HG03571 (cell line): ENCODE results near the gene TAF1L.
"Not testable (repeated sequence)": the region's sequence is repeated elsewhere in the genome, so short reads cannot be mapped to it uniquely, and the experiment has no call there.

Source experiments
- ATAC-seq: cut with Tn5 transposase; IDR thresholded peaks from one replicate; pipeline ENCODE4 v1.9.1; 2021; ENCODE audit not compliant: unreplicated experiment

The TAF1L gene, protein sequence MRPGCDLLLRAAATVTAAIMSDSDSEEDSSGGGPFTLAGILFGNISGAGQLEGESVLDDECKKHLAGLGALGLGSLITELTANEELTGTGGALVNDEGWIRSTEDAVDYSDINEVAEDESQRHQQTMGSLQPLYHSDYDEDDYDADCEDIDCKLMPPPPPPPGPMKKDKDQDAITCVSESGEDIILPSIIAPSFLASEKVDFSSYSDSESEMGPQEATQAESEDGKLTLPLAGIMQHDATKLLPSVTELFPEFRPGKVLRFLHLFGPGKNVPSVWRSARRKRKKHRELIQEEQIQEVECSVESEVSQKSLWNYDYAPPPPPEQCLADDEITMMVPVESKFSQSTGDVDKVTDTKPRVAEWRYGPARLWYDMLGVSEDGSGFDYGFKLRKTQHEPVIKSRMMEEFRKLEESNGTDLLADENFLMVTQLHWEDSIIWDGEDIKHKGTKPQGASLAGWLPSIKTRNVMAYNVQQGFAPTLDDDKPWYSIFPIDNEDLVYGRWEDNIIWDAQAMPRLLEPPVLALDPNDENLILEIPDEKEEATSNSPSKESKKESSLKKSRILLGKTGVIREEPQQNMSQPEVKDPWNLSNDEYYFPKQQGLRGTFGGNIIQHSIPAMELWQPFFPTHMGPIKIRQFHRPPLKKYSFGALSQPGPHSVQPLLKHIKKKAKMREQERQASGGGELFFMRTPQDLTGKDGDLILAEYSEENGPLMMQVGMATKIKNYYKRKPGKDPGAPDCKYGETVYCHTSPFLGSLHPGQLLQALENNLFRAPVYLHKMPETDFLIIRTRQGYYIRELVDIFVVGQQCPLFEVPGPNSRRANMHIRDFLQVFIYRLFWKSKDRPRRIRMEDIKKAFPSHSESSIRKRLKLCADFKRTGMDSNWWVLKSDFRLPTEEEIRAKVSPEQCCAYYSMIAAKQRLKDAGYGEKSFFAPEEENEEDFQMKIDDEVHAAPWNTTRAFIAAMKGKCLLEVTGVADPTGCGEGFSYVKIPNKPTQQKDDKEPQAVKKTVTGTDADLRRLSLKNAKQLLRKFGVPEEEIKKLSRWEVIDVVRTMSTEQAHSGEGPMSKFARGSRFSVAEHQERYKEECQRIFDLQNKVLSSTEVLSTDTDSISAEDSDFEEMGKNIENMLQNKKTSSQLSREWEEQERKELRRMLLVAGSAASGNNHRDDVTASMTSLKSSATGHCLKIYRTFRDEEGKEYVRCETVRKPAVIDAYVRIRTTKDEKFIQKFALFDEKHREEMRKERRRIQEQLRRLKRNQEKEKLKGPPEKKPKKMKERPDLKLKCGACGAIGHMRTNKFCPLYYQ (N-terminal part only)

GRCh38 chr9:32635362-32635761, at the start of gene TAF1L:
Gene TAF1L (minus strand): TSS chr9:32635669. CDS start chr9:32635579, 90 bp downstream.
- ATAC-seq, result no peak

GRCh38 chr9:32681751-32682150, 46.3 kb upstream of the TAF1L start:
- ATAC-seq, result no peak

DNA sequence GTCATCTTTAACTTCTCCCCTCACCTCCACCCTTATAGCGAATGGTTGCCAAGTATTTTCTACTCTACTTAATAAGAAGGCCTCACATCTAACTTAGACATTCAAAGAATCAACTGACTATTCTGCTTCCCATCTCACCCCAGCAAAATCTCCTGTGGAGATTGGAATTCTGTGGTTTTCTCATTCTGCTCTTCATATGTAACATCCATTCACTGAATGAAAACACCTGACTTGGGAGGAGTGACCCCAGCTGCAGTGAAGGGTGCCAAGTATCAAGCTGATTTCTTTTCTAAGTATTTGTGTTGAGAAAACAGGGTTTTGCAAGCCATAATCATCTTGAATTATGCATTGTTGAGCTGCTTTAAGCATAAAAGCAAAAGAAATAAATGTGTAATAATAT, 42.5 kb upstream of the TAF1L start:
- ATAC-seq, result no peak

DNA sequence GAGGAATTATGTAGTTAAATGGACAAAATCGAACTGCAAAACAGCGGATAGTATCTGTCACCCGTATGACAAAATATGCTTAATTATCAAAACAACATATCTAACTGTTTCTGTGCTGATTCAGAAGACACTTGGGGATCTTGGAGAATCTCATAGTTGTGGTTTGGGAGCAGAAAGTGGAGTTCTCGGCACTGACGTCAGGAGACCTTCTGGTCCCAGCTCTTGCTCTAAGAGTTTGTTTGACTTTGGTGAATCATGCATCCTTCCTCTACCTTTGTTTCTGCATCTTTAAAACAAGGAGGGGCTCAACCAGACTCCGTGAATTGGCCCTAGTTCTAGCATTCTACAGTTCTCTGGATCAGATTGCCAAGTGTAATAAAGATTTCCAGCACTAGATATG, 37.0 kb upstream of the TAF1L start:
- ATAC-seq, result no peak

GRCh38 chr9:32671333-32671732, 35.9 kb upstream of the TAF1L start:
- no peak for ATAC-seq

DNA sequence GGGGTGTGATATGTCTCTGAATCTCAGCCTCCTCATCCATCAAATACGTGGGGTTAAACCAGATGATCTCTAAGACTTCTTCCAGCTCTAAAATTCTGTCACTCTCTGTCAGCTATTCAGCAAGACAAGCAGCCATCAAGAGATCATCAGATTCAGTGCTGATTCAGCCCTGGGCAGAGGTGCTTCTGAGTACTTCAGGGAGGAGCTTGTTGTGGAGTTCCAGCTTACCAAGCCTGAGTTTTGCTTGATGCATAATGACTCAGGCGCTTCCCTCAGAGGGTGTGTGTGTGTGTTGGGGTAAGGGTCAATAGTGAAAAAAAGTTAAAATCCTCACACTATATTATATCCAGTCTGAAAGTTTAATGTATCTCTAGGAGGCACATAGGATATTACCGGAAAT, 29.6 kb upstream of the TAF1L start:
- ATAC-seq, result no peak

DNA sequence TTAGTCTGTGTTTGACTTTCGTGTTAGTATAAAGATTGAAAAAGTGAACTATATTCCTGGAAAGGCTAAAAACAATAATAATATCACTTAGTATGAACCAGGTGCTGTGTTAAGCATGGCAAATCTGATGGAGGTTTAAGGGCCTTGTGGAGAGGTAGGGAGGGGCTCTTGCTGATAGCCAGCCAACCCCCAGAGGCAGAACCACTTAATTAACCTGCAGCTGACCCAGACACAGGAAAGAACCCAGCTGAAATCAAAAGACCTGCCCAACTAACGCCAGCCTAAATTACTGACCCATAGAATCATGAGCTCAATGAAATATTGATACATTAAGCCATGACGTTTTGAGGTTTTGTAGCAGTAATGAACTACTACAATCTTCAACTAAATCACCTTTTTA, 28.3 kb upstream of the TAF1L start:
- no peak for ATAC-seq

DNA sequence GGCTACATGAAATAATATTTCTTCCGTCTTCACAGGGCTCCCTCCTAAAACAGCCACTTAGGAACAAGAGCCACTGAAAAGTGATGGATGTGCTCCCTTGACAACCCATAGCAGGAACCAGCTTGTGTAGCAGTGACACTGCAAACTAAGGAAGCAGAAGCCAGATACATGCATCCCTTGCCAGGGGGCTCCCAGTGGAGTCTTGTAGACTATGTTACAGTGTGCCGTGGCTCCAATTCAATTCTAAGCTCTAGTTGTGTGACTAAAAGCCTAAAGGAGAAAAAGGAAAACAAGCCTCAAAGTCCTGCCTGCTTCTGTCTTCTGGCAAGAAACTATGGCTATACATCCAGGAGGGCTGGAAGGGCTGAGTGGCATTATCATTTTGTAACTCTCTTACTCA, 12.2 kb upstream of the TAF1L start:
- ATAC-seq, result no peak

GRCh38 chr9:32644698-32645097, 9.2 kb upstream of the TAF1L start:
- no peak for ATAC-seq

DNA sequence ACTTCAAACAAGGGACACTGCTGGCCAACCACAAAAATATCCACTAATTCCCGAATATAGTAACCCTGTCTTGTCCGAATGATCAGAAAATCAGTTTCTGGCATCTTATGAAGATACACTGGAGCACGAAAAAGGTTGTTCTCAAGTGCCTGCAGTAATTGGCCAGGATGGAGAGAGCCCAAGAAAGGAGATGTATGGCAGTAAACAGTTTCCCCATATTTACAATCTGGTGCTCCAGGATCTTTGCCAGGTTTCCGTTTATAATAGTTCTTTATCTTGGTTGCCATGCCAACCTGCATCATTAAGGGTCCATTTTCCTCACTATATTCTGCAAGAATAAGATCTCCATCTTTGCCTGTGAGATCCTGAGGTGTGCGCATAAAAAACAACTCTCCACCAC, 2.3 kb downstream of the TAF1L start:
- ATAC-seq, result not testable (repeated sequence)

DNA sequence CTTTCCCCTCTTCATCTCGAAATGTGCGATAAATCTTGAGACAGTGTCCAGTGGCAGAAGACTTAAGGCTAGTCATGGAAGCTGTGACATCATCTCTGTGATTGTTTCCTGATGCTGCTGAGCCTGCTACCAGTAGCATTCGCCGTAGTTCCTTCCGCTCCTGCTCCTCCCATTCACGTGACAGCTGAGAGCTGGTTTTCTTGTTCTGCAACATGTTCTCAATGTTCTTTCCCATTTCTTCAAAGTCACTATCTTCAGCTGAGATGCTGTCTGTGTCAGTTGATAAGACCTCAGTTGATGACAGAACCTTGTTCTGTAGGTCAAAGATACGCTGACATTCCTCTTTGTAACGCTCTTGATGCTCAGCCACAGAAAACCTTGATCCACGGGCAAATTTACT, 3.5 kb downstream of the TAF1L start:
- ATAC-seq, result no peak

GRCh38 chr9:32627394-32627954, 8.0 kb downstream of the TAF1L start:
- no peak for ATAC-seq

- ATAC-seq, result no peak
Observed at GRCh38 chr9:32625320-32625719, 10.1 kb downstream of the TAF1L start.

DNA sequence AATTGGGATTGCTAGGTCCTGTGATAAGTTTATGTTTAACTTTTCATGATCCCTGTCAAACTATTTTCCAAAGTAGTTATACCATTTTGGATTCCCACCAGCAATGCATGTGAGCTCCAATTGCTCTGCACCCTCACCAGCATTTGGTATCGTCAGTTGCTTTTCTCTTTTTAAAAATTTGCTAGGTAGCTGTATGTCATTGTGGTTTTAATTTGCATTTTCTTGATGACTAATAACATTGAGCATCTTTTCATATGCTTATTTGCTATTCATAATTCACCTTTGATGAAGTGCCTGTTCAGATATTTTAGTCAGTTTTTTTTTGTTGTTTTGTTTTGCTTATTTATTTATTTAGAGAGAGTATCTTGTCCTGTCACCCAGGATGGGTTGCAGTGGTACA, 12.5 kb downstream of the TAF1L start:
- ATAC-seq, result no peak

GRCh38 chr9:32618261-32618660, 17.2 kb downstream of the TAF1L start:
- ATAC-seq, result no peak

DNA sequence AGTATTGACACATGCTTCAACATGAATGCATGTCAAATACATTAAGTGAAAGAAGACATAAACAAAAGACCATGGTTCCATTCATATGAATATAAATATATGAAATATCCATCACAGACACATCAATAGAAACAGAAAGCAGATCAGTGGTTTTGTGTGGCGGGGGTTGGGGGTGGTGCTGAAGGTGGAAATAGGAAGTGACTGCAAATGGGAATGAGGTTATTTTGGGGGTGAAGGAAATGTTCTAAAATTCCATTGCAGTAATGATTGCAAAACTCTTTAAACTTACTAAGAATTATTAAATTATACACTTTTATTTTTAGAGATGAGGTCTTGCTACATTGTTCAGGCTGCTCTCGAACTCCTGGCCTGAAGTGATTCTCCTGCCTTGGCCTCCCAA, 28.7 kb downstream of the TAF1L start:
- ATAC-seq, result no peak

DNA sequence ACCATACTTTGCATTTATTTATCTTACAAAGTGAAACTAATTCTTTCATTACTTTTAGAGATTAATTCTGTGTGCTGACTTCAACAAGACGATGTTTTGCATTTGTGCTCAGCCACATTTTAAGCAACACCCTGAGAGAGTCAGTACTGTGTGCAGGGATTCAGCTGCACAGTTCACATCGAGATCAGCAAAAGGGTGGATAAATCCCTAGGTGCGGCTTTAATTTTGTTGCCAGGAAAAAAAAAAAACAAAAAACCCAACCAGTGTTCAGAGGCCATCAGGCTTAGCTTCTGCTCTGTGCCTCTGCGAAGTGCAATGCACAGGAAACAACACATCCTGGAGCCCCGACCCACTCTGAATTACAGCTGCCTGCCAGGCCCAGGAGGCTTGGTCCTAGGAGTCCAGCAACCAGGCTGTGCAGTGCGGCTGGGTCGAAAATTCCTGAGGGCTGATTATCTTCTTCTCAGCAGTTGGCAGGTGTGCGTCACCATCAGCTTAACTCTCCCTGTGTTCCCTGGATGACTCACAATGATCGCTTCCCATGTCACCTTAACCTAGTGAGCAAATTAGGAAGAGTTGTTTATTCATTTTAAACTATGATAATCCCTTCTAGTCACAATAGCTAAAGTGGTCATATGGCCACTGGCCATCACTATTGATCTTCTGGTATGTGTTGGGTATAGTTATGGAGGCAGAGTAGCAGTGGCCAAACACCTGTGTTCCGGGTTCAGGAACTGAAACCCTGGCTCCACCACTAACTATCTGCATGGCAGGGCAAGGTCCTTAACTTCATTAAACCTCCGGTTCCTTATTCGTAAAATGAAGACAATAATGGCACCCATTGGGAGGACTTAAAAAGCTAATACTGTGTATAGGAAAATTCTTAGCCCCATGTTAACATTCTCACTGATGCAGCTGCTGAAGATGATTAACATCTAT, 31.3 kb downstream of the TAF1L start:
- ATAC-seq, result no peak

DNA sequence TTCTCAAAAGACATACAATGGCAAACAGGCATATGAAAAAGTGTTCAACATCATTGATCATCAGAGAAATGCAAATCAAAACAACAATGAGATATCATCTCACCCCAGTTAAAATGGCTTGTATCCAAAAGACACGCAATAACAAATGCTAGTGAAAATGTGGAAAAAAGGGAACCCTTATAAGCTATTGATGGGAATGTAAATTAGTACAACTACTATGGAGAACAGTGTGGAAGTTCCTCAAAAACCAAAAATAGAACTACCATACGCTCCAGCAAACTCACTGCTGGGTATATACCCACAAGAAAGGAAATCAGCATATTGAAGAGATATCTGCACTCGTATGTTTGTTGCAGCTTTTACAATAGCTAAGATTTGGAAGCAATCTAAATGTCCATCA, 36.4 kb downstream of the TAF1L start:
- not testable (repeated sequence) for ATAC-seq

DNA sequence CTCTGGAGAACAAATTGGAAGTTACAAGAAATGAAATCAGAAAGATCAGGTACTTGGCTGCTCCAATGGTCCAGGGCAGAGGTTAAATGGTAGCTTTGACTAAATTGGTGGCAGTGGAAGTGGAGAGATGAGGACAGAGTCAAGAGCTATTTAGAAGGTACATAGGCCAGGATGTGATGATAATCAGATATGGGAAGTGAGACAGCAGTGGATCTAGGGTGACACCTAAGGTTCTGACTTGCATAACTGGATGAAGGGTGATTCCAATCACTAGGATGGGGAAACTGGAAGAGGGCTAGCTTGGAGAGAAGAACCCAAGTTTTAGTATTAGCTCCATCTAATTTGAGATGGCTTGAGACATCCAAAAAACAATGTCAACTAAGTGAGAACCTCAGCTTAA, 38.5 kb downstream of the TAF1L start:
- ATAC-seq, result no peak
